Brain microvascular endothelial cell (primary cell): Measurements from ENCODE around the gene CBLB.

ENCODE experiments used
- DNase-seq: peaks from one replicate; pipeline ENCODE4 v3.0.0-alpha.2; 2020
- H3K27ac ChIP-seq: fragments of 250-450 bp; sonication (Bioruptor Pico); 2 replicates; pipeline ENCODE4 v1.5.1; 2020; ENCODE audit warnings: mild to moderate bottlenecking, moderate library complexity
- H3K27me3 ChIP-seq: fragments of 250-450 bp; sonication (Bioruptor Pico); replicated peaks from 2 replicates; pipeline ENCODE4 v1.5.1; 2020; ENCODE audit warnings: mild to moderate bottlenecking
- H3K36me3 ChIP-seq: fragments of 250-450 bp; sonication (Bioruptor Pico); replicated peaks from 2 replicates; pipeline ENCODE4 v1.5.1; 2020; ENCODE audit warnings: mild to moderate bottlenecking
- H3K4me3 ChIP-seq: 2 replicates; pipeline ENCODE4 v1.5.1; 2011; ENCODE audit warnings: low read depth, mild to moderate bottlenecking, control low read depth, low read length, moderate library complexity
- CTCF ChIP-seq: IDR thresholded peaks from 2 replicates; pipeline ENCODE4 v1.5.1; 2011; ENCODE audit warnings: low read depth, mild to moderate bottlenecking, moderate library complexity, low read length, control low read depth, inconsistent platforms; ENCODE audit errors: missing control alignments
- in situ Hi-C: cut with HindIII; loops from 2 replicates; pipeline ENCODE4 v1.10.0; 2017; ENCODE audit warnings: low sequenced_read_pairs, low pct_ligation_motif_present

CBLB gene

GRCh38 chr3:105662306-105662705, 206.5 kb downstream of the CBLB start:
- peaks cover 6% of the 10 kb centered on the region for H3K36me3 ChIP-seq
- H3K27me3 ChIP-seq, result no peaks in the 10 kb centered on the region
- H3K27ac ChIP-seq, result no peak overlapping the region
- in situ Hi-C loops, result no loop called here
- no peak overlapping the region for H3K4me3 ChIP-seq
- TF ChIP-seq CTCF, result no peak
- DNase-seq, result no peak

- Histone ChIP-seq H3K27ac (no peak overlapping the region), H3K4me3 (no peak overlapping the region), H3K36me3 (peaks cover 6% of the 10 kb centered on the region), H3K27me3 (no peaks in the 10 kb centered on the region)
- in situ Hi-C loops, result no loop called here
- no peak for TF ChIP-seq CTCF
- DNase-seq, result no peak
Observed at GRCh38 chr3:105661461-105661860, 207.4 kb downstream of the CBLB start.

GRCh38 chr3:105656651-105657504, 211.9 kb downstream of the CBLB start:
- Histone ChIP-seq H3K36me3 (peaks cover 6% of the 10 kb centered on the region), H3K27me3 (no peaks in the 10 kb centered on the region), H3K4me3 (no peak overlapping the region), H3K27ac (no peak overlapping the region)
- no peak for TF ChIP-seq CTCF
- in situ Hi-C loops, result no loop called here
- DNase-seq, result no peak

- peaks cover 6% of the 10 kb centered on the region for H3K36me3 ChIP-seq
- no peaks in the 10 kb centered on the region for H3K27me3 ChIP-seq
- H3K27ac ChIP-seq, result no peak overlapping the region
- H3K4me3 ChIP-seq, result no peak overlapping the region
- TF ChIP-seq CTCF, result no peak
- DNase-seq, result no peak
- in situ Hi-C loops, result no loop called here
Observed at GRCh38 chr3:105653868-105654267, 214.9 kb downstream of the CBLB start.

- Histone ChIP-seq H3K27me3 (no peaks in the 10 kb centered on the region), H3K4me3 (no peak overlapping the region), H3K36me3 (no peaks in the 10 kb centered on the region), H3K27ac (no peak overlapping the region)
- no peak for DNase-seq
- no peak for TF ChIP-seq CTCF
- in situ Hi-C loops, result no loop called here
Observed at GRCh38 chr3:105653166-105653565, 215.6 kb downstream of the CBLB start.

GRCh38 chr3:105649480-105649879, 219.3 kb downstream of the CBLB start:
- Histone ChIP-seq H3K27me3 (no peaks in the 10 kb centered on the region), H3K36me3 (no peaks in the 10 kb centered on the region), H3K4me3 (no peak overlapping the region), H3K27ac (no peak overlapping the region)
- in situ Hi-C loops, result no loop called here
- DNase-seq, result no peak
- no peak for TF ChIP-seq CTCF
